SK-N-SH treated with all-trans-retinoic acid at 6 μM for 48 hours (cell line): ENCODE results near the gene LOXL4.

Experiments
- ARNTL ChIP-seq: fragments of 450-650 bp; formaldehyde crosslinking; IDR thresholded peaks from 2 replicates; pipeline ENCODE4 v1.5.0; 2020; ENCODE audit warnings: low read depth, mild to moderate bottlenecking, moderate library complexity, borderline replicate concordance
- GLIS3 ChIP-seq: fragments of 250-450 bp; sonication (Bioruptor Pico); IDR thresholded peaks from 2 replicates; pipeline ENCODE4 v1.5.0; 2020; ENCODE audit warnings: mild to moderate bottlenecking, moderate library complexity
- RARB ChIP-seq: fragments of 250-450 bp; sonication (Bioruptor Pico); IDR thresholded peaks from 2 replicates; pipeline ENCODE4 v1.8.0; 2021; ENCODE audit warnings: mild to moderate bottlenecking, moderate library complexity
- TCF4 ChIP-seq: fragments of 250-450 bp; sonication (Bioruptor Pico); IDR thresholded peaks from 2 replicates; pipeline ENCODE4 v1.8.0; 2021; ENCODE audit warnings: mild to moderate bottlenecking, moderate library complexity, borderline replicate concordance
- ZC3H10 ChIP-seq: fragments of 250-450 bp; sonication (Bioruptor Pico); IDR thresholded peaks from 2 replicates; pipeline ENCODE4 v1.5.1; 2021; ENCODE audit warnings: mild to moderate bottlenecking, moderate library complexity
- ZFP30 ChIP-seq: fragments of 450-650 bp; formaldehyde crosslinking; IDR thresholded peaks from 2 replicates; pipeline ENCODE4 v1.5.0; 2022; ENCODE audit warnings: mild to moderate bottlenecking, moderate library complexity
- TF ChIP-seq, protein P1 (sequence below): fragments of 250-450 bp; sonication (Bioruptor Pico); IDR thresholded peaks from 2 replicates; pipeline ENCODE4 v1.8.0; 2020; ENCODE audit warnings: mild to moderate bottlenecking, moderate library complexity, borderline replicate concordance
- TF ChIP-seq, protein P2 (sequence below): fragments of 250-450 bp; sonication (Bioruptor Pico); IDR thresholded peaks from 2 replicates; pipeline ENCODE4 v1.5.1; 2021; ENCODE audit warnings: mild to moderate bottlenecking, moderate library complexity
- TF ChIP-seq, protein P3 (sequence below): fragments of 250-450 bp; sonication (Bioruptor Pico); IDR thresholded peaks from 2 replicates; pipeline ENCODE4 v1.5.1; 2020; ENCODE audit warnings: low read depth, mild to moderate bottlenecking, moderate library complexity
- TF ChIP-seq, protein P4 (sequence below): fragments of 250-450 bp; sonication (Bioruptor Pico); IDR thresholded peaks from 2 replicates; pipeline ENCODE4 v1.8.0; 2021; ENCODE audit warnings: low read depth, mild to moderate bottlenecking, moderate library complexity, borderline replicate concordance

DNA sequence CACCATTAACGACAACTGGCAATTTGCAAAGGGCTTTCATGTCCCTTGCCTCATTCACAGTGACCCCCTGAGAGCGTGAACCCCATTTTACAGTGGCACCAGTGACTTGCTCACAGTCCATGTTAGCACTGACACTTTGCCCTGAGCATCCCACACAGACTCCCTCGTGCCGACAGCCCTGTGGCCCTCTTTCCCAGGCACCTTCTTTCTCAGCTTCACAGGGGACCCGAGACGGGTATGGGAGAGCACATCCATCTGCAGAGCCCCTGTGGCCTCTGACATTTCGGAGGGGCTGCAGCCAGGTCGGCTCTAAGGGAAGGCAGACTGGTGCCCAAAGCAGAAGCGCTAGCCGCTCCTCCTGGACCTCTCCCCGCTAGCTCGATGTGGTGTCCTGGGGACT is 10.8 kb downstream of the LOXL4 start:
- TF ChIP-seq, protein P1, sequence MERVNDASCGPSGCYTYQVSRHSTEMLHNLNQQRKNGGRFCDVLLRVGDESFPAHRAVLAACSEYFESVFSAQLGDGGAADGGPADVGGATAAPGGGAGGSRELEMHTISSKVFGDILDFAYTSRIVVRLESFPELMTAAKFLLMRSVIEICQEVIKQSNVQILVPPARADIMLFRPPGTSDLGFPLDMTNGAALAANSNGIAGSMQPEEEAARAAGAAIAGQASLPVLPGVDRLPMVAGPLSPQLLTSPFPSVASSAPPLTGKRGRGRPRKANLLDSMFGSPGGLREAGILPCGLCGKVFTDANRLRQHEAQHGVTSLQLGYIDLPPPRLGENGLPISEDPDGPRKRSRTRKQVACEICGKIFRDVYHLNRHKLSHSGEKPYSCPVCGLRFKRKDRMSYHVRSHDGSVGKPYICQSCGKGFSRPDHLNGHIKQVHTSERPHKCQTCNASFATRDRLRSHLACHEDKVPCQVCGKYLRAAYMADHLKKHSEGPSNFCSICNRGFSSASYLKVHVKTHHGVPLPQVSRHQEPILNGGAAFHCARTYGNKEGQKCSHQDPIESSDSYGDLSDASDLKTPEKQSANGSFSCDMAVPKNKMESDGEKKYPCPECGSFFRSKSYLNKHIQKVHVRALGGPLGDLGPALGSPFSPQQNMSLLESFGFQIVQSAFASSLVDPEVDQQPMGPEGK (CRISPR knock-in tag): no peak
- TF ChIP-seq, protein P2, sequence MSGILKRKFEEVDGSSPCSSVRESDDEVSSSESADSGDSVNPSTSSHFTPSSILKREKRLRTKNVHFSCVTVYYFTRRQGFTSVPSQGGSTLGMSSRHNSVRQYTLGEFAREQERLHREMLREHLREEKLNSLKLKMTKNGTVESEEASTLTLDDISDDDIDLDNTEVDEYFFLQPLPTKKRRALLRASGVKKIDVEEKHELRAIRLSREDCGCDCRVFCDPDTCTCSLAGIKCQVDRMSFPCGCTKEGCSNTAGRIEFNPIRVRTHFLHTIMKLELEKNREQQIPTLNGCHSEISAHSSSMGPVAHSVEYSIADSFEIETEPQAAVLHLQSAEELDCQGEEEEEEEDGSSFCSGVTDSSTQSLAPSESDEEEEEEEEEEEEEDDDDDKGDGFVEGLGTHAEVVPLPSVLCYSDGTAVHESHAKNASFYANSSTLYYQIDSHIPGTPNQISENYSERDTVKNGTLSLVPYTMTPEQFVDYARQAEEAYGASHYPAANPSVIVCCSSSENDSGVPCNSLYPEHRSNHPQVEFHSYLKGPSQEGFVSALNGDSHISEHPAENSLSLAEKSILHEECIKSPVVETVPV: no peak
- TF ChIP-seq ZFP30: no peak
- TF ChIP-seq, protein P3, sequence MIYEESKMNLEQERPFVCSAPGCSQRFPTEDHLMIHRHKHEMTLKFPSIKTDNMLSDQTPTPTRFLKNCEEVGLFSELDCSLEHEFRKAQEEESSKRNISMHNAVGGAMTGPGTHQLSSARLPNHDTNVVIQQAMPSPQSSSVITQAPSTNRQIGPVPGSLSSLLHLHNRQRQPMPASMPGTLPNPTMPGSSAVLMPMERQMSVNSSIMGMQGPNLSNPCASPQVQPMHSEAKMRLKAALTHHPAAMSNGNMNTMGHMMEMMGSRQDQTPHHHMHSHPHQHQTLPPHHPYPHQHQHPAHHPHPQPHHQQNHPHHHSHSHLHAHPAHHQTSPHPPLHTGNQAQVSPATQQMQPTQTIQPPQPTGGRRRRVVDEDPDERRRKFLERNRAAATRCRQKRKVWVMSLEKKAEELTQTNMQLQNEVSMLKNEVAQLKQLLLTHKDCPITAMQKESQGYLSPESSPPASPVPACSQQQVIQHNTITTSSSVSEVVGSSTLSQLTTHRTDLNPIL (CRISPR knock-in tag): no peak
- no peak for TF ChIP-seq RARB (CRISPR knock-in tag)
- TF ChIP-seq GLIS3 (CRISPR knock-in tag): no peak
- TF ChIP-seq, protein P4, sequence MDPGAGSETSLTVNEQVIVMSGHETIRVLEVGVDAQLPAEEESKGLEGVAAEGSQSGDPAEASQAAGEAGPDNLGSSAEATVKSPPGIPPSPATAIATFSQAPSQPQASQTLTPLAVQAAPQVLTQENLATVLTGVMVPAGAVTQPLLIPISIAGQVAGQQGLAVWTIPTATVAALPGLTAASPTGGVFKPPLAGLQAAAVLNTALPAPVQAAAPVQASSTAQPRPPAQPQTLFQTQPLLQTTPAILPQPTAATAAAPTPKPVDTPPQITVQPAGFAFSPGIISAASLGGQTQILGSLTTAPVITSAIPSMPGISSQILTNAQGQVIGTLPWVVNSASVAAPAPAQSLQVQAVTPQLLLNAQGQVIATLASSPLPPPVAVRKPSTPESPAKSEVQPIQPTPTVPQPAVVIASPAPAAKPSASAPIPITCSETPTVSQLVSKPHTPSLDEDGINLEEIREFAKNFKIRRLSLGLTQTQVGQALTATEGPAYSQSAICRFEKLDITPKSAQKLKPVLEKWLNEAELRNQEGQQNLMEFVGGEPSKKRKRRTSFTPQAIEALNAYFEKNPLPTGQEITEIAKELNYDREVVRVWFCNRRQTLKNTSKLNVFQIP (CRISPR knock-in tag): no peak
- TF ChIP-seq TCF4 (CRISPR knock-in tag): no peak
- TF ChIP-seq ARNTL (CRISPR knock-in tag): no peak
- TF ChIP-seq ZC3H10 (CRISPR knock-in tag): no peak
